OCI-LY1 (cell line): ENCODE results near the gene DPP6.

Experiments used
- H2AFZ ChIP-seq: fragments of 200-600 bp; sonication (generic), shearing (Covaris generic); 2 replicates; pipeline ENCODE4 v1.6.0; 2014; ENCODE audit warnings: antibody characterized with exemption, mild to moderate bottlenecking, low read length
- H3F3A ChIP-seq: fragments of 200-600 bp; sonication (generic), shearing (Covaris generic); 2 replicates; pipeline ENCODE4 v1.6.0; 2014; ENCODE audit warnings: mild to moderate bottlenecking, antibody characterized with exemption, low read length, moderate library complexity; ENCODE audit not compliant: insufficient read depth
- H3K27ac ChIP-seq: fragments of 200-600 bp; sonication (generic); 2 replicates; pipeline ENCODE4 v1.5.1; 2014; ENCODE audit warnings: low read length, mixed run types, mild to moderate bottlenecking, low read depth; ENCODE audit not compliant: poor library complexity, severe bottlenecking
- H3K27me3 ChIP-seq: fragments of 200-600 bp; sonication (generic); 2 replicates; pipeline ENCODE4 v1.6.0; 2014; ENCODE audit warnings: antibody characterized with exemption, mild to moderate bottlenecking, low read length, moderate library complexity; ENCODE audit not compliant: insufficient read depth
- H3K36me3 ChIP-seq: fragments of 200-600 bp; sonication (generic); 2 replicates; pipeline ENCODE4 v1.6.1; 2014; ENCODE audit warnings: mild to moderate bottlenecking, antibody characterized with exemption, low read length, moderate library complexity, mixed read lengths; ENCODE audit not compliant: insufficient read depth
- H3K4me1 ChIP-seq: fragments of 200-600 bp; sonication (generic); 2 replicates; pipeline ENCODE4 v1.5.1; 2014; ENCODE audit warnings: mild to moderate bottlenecking, low read length, moderate library complexity; ENCODE audit not compliant: insufficient read depth, severe bottlenecking
- H3K4me2 ChIP-seq: fragments of 200-600 bp; sonication (generic), shearing (Covaris generic); 2 replicates; pipeline ENCODE4 v1.6.1; 2014; ENCODE audit warnings: low read length
- H3K4me3 ChIP-seq: fragments of 200-600 bp; sonication (generic); 2 replicates; pipeline ENCODE4 v1.5.1; 2014; ENCODE audit warnings: low read length, low read depth, mild to moderate bottlenecking, mixed read lengths; ENCODE audit not compliant: poor library complexity, severe bottlenecking
- H3K79me2 ChIP-seq: fragments of 200-600 bp; shearing (Covaris generic); 2 replicates; pipeline ENCODE4 v1.6.1; 2016; ENCODE audit warnings: mixed run types, low read length, mixed read lengths; ENCODE audit not compliant: insufficient read depth
- H3K9ac ChIP-seq: fragments of 200-600 bp; sonication (generic), shearing (Covaris generic); 2 replicates; pipeline ENCODE4 v1.6.1; 2014; ENCODE audit warnings: mild to moderate bottlenecking, low read length, mixed read lengths
- H3K9me2 ChIP-seq: fragments of 200-600 bp; sonication (generic), shearing (Covaris generic); 2 replicates; pipeline ENCODE4 v1.6.1; 2014; ENCODE audit warnings: low read depth, mild to moderate bottlenecking, low read length, mixed read lengths
- H3K9me3 ChIP-seq: fragments of 200-600 bp; shearing (Covaris generic); 2 replicates; pipeline ENCODE4 v1.6.1; 2014; ENCODE audit warnings: low read length, mixed read lengths
- H4K20me1 ChIP-seq: fragments of 200-600 bp; sonication (generic), shearing (Covaris generic); 2 replicates; pipeline ENCODE4 v1.6.0; 2016; ENCODE audit warnings: mild to moderate bottlenecking, low read length; ENCODE audit not compliant: insufficient read depth
- CTCF ChIP-seq: fragments of 200-600 bp; sonication (generic), shearing (Covaris generic); IDR thresholded peaks from 2 replicates; pipeline ENCODE4 v1.5.1; 2017; ENCODE audit warnings: mild to moderate bottlenecking, antibody characterized with exemption, low read length, moderate library complexity, mixed read lengths
- EZH2 ChIP-seq: fragments of 200-600 bp; sonication (generic), shearing (Covaris generic); IDR thresholded peaks from 2 replicates; pipeline ENCODE4 v1.8.0; 2017; ENCODE audit warnings: borderline replicate concordance, mixed run types, mild to moderate bottlenecking, antibody characterized with exemption, low read length, moderate library complexity, mixed read lengths

DPP6 gene

GRCh38 chr7:154861589-154861988 is 809.4 kb downstream of the DPP6 start:
- TF ChIP-seq EZH2 (no peak), CTCF (no peak)
- Histone ChIP-seq H2AFZ (no peak overlapping the region), H3K9ac (no peak overlapping the region), H3K4me1 (no peaks in the 10 kb centered on the region), H3K79me2 (no peaks in the 10 kb centered on the region), H3K9me2 (no peaks in the 10 kb centered on the region), H3K36me3 (no peaks in the 10 kb centered on the region), H3K27ac (no peak overlapping the region), H4K20me1 (no peaks in the 10 kb centered on the region), H3K27me3 (0 out of 2 replicates have a peak, but pooled peaks cover 4% of the 10 kb centered on the region), H3K9me3 (no peaks in the 10 kb centered on the region), H3K4me2 (no peak overlapping the region), H3K4me3 (no peak overlapping the region), H3F3A (no peaks in the 10 kb centered on the region)

- Histone ChIP-seq H3K27me3 (no peaks in the 10 kb centered on the region), H3K9me3 (no peaks in the 10 kb centered on the region), H3K27ac (no peak overlapping the region), H3K4me1 (no peaks in the 10 kb centered on the region), H3K4me2 (no peak overlapping the region), H3K9me2 (no peaks in the 10 kb centered on the region), H3K9ac (no peak overlapping the region), H2AFZ (no peak overlapping the region), H3K79me2 (no peaks in the 10 kb centered on the region), H4K20me1 (no peaks in the 10 kb centered on the region), H3K4me3 (no peak overlapping the region), H3K36me3 (no peaks in the 10 kb centered on the region), H3F3A (no peaks in the 10 kb centered on the region)
- TF ChIP-seq CTCF (no peak), EZH2 (no peak)
Observed at GRCh38 chr7:154862153-154862791, 810.1 kb downstream of the DPP6 start.

GRCh38 chr7:154863766-154864522 is 811.7 kb downstream of the DPP6 start:
- H3K4me2 ChIP-seq, result no peak overlapping the region
- no peaks in the 10 kb centered on the region for H3K4me1 ChIP-seq
- H3K9ac ChIP-seq, result no peak overlapping the region
- TF ChIP-seq EZH2 (no peak), CTCF (no peak)
- no peaks in the 10 kb centered on the region for H3K9me3 ChIP-seq
- no peak overlapping the region for H3K27ac ChIP-seq
- H3K4me3 ChIP-seq, result no peak overlapping the region
- no peaks in the 10 kb centered on the region for H4K20me1 ChIP-seq
- H2AFZ ChIP-seq, result no peak overlapping the region
- no peaks in the 10 kb centered on the region for H3K9me2 ChIP-seq
- H3K36me3 ChIP-seq, result no peaks in the 10 kb centered on the region
- no peaks in the 10 kb centered on the region for H3K79me2 ChIP-seq
- no peaks in the 10 kb centered on the region for H3F3A ChIP-seq
- H3K27me3 ChIP-seq, result 0 out of 2 replicates have a peak, but pooled peaks cover 5% of the 10 kb centered on the region
